Effector CD4-positive, alpha-beta T cell (primary cell): ENCODE measurements around the gene GCC2.
A peak's percentile ranks its signal among the peaks of the same experiment; 100 is the strongest.
"Not testable (repeated sequence)": the region's sequence is repeated elsewhere in the genome, so short reads cannot be mapped to it uniquely, and the experiment has no call there.

Source experiments
- DNase-seq: peaks from one replicate; pipeline ENCODE4 v3.0.0-alpha.2; 2020

The GCC2 gene

DNA sequence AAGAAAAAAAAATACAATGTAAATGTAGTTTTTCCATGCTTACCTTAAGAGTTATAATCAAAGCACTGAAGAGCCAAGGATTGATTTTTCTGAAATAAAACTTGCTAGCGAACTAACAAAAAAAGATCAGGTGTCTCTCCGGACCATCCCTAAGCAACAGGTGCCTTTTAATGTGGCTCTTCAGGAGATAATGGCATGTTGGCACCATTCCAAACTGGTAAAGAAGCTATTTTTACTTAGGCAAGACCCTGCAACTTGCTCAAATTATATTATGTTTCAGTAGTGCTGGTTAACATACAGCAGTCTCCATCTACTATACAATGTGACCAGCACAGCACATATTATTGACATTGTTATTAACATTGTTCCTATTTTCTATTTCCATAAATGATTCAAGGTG is 2.3 kb upstream of the GCC2 start:
- DNase-seq, result no peak

GRCh38 chr2:108447947-108448677 is 894 bp upstream of the GCC2 start:
- DNase-seq, result no peak

DNA sequence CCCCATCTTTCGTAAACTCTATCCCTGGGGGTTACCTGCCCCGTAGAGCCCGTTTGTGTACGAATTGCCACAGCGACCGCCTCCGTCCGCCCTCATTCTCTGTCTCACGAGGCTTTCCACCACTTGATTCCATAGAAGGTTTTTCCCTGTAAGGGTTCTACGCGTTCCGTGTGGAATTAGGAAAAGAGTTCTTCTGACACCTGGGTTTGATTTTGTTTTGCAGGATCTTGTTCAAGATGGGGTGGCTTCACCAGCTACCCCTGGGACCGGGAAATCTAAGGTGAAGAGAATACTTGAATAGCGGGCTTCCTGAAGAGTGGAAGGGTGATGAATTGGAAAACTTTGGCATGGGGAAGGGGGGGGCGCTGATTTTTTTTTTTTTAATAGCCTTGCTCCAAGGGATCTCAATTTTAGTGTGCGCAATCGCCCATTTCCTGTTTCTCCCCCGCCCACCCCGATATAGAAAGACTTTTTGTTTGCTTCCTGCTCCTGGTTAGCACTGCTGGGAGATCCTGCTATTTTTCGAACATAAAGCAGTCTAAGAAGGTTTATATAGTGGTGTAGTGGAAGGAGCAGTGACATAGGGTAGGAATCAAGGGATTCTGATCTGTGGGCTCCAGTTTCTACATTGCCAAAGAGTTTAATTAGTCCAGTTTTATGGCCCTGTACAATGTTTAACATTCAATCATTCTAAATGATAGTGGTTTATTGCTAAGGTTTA is 564 bp downstream of the GCC2 start:
- DNase-seq, result peak; percentile 26

- no peak for DNase-seq
Measured at GRCh38 chr2:108450863-108451262, 1.9 kb downstream of the GCC2 start.

- no peak for DNase-seq
Measured at GRCh38 chr2:108451976-108452375, 3.0 kb downstream of the GCC2 start.

DNA sequence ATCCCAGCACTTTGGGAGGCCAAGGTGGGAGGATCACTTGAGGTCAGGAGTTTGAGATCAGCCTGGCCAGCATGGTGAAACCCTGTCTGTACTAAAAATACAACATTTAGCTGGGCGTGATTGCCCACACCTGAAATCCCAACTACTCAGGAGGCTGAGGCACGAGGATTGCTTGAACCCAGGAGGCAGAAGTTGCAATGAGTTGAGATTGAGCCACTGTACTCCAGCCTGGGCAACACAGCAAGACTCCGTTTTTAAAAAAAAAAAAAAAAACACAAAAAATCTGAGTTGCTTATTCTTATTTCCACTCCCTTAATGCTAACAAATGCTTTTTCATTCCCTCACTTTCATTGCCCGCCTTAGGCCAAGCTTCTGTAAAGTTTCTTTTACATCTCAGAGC is 4.5 kb downstream of the GCC2 start:
- not testable (repeated sequence) for DNase-seq

DNA sequence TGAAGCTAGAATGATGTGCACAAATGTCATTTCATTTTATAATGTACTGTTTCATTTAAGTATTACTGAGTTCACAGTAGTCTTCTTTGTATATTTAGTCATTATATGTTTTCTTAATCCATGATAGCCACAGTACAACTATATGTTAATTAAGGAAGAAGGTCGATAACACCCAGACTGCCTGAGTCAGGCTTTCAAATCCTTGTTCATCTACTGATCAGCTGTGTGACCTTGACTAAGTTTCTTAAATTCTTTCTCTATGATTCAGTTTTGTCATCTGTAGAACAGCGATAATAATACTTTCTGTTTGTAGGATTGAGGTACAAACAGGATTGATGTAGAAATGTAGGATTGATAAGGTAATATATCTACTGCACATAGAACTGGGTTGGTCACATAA is 5.4 kb downstream of the GCC2 start:
- no peak for DNase-seq

- DNase-seq, result no peak
Measured at GRCh38 chr2:108455571-108455970, 6.6 kb downstream of the GCC2 start.

DNA sequence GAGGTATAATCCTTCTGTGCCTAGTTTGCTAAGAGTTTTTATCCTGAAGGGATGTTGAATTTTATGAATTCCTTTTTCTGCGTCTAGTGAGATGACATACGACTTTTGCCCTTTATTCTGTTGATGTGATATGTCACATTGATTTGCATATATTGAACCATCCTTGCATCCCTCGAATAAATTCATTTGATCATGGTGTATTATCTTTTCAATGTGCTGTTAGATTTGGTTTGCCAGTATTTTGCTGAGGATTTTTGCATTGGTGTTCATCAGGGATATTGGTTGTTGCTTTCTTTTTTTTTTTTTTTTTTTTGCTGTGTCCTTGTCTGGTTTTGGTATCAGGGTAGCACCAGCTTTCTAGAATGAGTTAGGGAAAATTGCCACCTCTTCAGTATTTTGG is 9.1 kb downstream of the GCC2 start:
- no peak for DNase-seq

DNA sequence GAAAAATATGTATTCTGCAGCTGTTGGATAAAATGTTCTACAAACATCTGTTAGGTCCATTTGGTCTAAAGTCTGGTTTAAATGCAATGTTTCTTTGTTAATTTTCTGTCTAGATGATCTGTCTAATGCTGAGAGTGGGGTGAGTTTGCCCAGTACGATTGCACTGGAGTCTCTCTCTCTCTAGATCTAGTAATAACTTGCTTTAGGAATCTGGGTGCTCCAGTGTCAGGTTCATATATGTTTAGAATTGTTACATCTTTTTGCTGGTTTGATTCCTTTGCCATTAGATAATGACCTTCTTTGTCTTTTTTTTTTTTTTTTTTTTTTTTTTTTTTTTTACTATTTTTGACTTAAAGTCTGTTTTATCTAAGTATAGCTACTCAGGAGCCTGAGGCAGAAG is 10.4 kb downstream of the GCC2 start:
- no peak for DNase-seq

GRCh38 chr2:108460345-108461037 is 11.5 kb downstream of the GCC2 start:
- DNase-seq, result no peak

- no peak for DNase-seq
Measured at GRCh38 chr2:108477099-108477498, 28.1 kb downstream of the GCC2 start.

DNA sequence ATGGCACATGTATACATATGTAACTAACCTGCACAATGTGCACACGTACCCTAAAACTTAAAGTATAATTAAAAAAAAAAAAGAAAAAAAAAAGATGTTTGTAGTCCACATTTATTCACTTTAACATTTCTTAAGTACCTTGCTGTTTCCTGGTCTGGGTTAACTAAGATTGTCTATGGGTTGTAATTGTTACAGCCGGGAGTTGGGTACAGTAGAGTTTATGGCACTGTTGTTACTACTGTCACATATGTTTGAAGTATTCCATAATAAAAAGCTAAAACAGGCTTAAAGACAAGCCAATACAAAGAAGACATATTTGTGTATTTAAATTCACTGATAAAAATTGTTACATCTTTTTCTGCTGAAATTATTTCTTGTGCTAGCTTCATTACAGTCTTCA is 36.2 kb downstream of the GCC2 start:
- no peak for DNase-seq

DNA sequence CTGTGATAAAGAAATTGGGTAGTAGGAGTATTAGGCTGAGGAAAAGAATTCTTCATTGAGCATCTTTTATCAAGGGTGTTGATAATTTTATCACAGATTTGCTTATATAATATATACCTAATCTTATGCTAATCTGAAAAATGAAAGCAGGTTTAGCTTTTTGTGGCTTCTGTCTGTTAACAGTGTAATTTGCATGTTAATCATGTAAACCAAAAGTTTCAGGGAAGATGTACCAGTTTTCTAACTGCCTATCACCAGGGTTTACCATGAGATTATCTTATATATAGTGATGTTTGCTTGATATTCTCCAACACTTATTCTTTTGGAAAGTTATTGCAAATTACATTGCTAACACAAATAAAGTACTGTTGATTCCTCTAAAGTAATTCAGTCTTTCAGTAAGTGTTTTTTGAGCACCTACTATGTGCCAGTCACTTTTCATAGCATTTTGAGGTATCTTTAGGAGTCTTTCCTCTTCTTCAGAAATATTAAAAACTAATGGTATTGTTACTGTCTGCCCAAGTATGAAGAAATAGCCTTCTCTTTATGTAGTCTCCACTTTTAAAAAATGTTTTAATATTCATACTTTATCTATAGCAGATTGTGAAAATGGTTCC is 41.6 kb downstream of the GCC2 start:
- DNase-seq, result no peak

DNA sequence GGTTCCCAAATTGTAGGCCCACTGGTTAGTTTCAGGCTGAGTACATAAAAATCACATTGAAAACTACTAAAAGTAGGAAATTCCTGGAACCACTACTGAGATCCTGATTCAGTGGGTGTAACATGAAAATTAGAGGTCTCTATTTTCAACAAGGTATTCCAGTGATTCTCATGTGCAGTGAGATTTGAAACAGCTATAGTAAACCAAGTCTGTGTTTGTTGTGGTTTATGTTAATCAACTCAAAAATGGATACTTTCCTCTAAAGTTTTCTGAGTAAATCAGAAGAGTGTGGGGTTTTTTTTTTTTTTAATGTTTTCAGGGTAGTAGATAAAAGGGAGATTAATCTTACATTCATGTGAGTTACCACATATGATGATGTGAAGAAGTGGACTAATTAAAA is 42.8 kb downstream of the GCC2 start:
- DNase-seq, result no peak

DNA sequence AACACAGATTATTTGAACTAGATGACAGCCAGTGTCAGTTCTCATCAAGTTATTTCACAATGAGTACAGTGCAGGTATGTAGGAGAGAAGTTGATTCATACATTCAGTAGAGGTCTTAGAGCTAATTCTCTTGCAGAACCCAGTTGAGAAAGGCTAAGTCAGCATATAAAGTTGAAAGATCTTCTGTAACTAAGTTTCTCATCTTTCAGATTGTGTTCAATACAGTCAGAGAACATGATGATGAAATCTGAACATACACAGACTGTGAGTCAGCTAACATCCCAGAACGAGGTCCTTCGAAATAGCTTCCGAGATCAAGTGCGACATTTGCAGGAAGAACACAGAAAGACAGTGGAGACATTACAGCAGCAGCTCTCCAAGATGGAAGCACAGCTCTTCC is 43.4 kb downstream of the GCC2 start:
- DNase-seq, result no peak

DNA sequence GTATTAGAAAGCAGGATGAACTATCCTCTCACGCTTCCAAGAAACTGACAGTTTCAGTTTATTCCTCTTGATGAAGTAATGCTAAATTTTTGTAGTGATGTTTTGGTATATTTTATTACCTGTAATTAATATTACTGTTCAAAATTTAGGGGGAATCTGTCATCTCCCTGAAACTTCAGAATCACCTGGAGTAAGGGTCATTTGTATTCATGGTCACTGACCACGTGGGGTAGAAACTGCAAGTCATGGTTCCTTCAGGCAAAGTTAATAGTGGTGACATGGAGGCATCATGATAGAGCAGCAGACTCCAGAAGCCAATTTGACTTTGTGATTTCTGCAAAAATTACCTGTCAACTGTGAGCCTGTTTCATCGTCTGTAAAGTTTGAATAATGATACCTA is 47.2 kb downstream of the GCC2 start:
- not testable (repeated sequence) for DNase-seq

- DNase-seq, result not testable (repeated sequence)
Measured at GRCh38 chr2:108507620-108508019, 58.6 kb downstream of the GCC2 start.

DNA sequence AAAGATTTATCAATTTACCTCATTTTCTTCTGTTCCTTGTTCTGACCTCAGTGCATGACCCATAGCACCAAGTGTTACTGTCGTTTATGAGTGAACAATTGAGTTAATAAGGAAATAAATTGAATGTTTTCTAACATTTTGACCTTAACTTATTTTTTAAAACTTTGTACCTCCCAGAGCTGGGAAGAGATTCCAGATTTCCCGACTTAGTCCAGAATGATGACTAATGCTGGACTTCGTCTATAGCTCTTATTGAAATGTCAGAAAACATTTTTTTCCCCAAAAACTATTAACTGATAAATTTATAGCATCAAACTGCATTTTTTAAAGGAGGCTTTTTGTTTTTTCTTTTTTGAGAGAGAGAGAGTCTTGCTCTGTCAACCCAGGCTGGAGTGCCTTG is 63.4 kb downstream of the GCC2 start:
- DNase-seq, result not testable (repeated sequence)

- not testable (repeated sequence) for DNase-seq
Measured at GRCh38 chr2:108514478-108514877, 65.5 kb downstream of the GCC2 start.

DNA sequence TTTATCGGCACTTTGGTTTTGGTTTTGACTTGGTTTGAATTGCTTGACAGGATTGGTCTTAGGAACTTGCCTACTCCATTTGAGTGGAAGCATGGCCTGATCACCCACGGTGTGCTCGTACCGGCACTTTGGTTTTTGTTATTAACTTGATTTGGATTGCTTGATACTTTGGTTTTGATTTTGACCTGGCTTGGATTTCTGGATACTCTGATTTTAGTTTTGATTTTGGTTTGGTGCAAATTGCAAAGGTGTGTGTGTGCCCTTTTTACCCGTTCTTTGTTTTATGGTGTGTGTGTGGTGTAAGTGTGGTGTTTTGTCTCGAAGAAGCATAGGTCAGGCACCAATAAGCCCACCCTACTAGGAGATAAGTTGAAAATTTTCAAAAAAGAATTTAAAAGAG is 75.7 kb downstream of the GCC2 start:
- not testable (repeated sequence) for DNase-seq

DNA sequence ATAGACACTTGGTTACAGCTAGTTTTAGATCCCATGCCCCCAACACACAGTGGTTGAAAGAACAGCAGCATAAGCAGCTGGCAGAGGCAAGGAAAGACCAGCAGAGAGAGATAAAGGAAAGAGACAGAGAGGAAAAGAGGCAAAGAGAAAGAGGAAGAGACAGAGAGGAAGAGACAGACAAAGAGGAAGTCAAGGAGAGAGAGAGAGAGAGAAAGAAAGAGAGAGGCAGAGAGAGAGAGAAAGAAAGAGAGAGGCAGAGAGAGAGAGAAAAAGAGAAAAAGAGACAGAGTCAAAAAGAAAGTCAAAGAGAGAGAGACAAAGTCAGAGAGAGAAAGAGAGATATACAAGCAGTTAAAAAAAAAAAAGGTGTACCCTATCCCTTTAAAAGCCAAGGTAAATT is 76.3 kb downstream of the GCC2 start:
- not testable (repeated sequence) for DNase-seq

- no peak for DNase-seq
Measured at GRCh38 chr2:108531674-108532055, 82.7 kb downstream of the GCC2 start.
